ENCODE results near the gene LAMB4.

LAMB4 gene

GRCh38 chr7:108083980-108084379, 46.2 kb downstream of the LAMB4 start:
- no peak for DNase-seq (ENCODE audit: low read depth in 2 of 3, low spot score in 1 of 3)

DNA sequence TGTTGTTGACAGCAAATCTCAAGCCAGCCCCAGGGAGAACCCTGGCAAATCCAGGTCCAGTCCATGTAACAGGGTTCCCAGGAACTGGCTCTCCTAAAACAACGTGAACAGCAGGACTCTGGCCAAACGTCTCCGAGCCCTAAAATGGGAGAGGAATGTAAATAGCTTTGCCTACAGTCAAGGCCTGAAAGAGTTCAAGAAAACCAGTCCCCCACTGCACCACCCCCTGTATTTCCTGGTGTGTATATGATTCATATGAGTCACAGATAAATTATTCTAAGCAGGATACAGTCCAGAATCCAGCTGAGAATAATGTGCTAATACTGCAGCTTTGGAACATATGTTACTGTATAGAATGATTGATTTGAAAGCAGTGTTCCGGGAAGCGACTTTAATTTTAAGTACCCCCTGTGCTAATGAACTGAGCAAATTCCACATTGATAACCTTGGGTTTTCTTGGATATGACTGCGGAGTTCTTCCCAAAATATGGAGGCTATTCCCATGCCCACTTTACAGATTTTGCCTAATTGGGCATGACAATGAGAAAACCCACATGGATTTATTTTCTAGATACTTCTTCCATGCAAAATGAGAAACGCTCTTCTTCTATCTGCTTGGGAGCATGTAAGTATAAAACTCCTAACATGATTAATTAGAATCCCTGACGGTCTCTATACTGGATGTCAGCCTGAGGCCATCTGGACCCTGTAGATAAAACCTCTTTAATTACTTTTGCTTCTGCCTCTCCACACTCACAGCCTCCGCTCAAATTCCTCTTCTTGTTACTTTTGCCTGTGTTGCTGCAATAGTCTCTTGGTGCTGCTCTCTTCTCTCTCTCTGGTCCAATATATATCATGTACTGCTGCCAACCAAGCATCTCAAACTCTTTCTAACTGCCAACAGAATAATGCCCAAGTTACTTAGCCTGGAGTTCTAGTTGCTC, 50.2 kb downstream of the LAMB4 start:
- no peak for DNase-seq (ENCODE audit: low read depth in 2 of 3, low spot score in 1 of 3)

- DNase-seq (ENCODE audit: low read depth in 2 of 3, low spot score in 1 of 3), result no peak
These were observed 50.9 kb downstream of the LAMB4 start for GRCh38 chr7:108079276-108079647.

DNA sequence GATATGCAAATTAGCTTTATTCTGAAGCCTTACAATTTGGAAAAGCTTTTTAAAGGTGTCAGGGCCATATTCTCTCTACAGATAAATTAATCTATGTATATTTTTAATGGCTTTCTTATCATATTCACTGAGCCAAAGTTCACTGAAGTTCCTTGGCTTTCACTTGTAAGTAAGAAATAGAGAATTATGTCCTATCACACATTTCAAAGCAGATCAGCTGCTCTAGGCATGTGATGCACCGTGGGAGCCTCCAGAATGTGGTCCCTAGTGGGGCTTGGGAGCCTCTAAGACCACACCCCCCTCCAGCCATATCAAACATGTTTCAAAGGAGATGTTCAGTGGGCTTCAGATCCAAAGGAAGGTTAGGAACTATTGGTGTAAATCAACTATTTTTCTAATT, 51.5 kb downstream of the LAMB4 start:
- no peak for DNase-seq (ENCODE audit: low read depth in 2 of 3, low spot score in 1 of 3)

DNA sequence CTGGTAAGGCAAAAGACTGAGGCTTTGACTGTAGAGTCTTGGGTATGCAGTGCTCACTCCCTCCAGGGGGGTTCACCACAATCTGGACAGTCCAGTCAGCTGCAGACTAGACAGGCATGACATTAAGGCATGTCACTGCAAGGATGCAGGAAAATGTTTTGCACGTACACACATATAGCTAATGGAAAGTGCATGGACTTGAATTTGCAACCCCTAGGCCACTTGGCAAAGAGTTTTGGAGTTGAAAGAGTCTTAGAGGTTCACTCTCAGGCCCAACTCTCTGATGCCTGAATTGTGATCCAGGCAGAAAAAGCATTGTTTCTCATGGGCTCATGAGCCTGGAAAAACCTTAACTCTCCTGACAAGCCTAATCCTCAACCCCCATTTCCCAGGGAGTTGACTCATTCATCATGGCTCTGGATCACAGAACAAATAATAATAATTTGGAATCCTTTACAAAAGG, 51.9 kb downstream of the LAMB4 start:
- DNase-seq (ENCODE audit: low read depth in 2 of 3, low spot score in 1 of 3), result no peak

- DNase-seq (ENCODE audit: low read depth in 2 of 3, low spot score in 1 of 3), result no peak
These were observed 52.5 kb downstream of the LAMB4 start for GRCh38 chr7:108077709-108078108.

DNA sequence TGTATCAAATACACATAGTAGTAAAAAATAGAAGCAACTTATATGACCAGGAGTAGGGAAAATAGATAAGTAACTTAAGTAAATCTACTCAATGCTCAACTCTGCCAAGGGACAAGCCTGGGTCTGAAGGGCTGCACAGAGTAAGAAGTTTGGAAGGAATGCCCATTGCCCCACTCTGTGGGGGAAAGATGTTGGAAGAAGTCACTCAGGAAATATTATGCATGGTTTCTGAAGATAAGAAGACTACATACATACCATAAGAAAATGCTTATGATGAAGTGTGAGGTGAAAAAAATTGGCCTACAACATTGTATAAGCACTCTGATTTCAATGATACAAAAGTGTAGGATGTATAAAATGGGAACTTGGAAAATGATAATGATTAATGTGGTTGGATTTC, 54.0 kb downstream of the LAMB4 start:
- DNase-seq (ENCODE audit: low read depth in 2 of 3, low spot score in 1 of 3), result no peak

DNA sequence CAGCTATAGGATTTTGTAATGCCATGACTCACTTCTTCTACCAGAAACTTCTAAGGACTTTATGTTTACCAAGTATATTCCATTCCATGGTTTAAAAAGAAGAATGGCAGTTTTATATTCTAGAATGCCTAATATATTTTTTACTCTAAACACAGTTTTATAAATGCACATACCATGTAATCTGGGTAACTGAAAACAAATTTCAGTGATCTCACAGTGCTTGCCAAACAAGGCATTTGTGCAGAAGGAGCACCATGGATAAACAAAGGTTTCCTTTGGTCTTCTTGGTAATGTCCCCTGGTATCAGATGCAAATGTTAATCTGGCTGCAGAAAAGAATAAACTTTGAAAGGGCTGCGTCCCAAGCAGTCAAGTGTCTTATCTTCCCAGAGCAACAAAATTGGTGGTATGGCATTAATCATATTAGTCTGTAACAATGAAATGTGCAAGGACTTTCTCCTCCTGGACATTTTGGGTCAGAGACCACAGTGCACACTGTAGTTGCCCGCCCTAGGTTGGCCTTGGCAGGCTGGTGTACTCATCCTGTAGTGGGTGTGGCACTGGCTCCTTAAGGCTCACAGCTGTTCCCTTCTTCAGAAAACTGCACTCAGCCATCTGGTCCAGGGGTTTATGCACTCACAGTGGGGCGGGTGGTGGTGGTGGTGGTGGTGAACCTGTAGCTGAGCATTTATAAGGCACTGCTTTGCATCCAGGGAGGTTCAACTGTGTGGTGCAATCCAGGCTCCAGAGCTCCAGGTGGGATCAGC, 56.7 kb downstream of the LAMB4 start:
- DNase-seq (ENCODE audit: low read depth in 2 of 3, low spot score in 1 of 3), result no peak

DNA sequence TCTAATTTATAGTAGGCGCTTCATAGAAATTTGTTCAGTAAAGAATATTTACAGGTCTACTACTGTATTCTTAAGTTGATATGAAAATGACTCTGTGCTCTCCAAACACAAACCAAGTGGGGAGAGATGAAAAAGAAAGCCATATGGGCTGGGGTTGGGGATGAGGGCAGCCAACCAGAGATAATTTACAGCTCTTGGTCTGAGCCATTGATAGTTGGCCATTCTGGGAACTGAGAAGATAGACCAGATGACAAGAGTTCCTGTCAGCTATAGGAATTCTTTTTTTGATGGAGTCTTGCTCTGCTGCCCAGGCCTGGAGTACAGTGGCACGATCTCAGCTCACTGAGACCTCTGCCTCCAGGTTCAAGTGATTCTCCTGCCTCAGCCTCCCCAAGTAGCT, 57.4 kb downstream of the LAMB4 start:
- DNase-seq (ENCODE audit: low read depth in 2 of 3, low spot score in 1 of 3), result no peak

DNA sequence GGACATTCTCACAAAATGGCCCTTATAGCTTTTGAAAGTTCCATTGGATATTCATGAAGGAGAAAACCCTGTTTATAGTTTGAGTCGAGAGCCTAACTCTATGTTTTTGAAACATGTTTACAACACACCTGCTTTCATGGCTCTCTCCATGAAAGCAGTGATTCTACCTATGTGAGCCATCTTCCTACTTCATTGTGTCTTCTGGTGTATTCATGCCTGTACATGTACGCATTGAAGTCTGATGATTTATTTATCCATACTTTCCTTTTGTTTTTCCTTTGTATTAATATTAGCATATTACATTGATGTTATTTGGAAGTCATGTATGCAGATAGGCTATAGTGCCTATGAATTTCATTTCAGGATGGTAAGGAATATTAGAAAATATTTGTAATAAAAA, 58.0 kb downstream of the LAMB4 start:
- no peak for DNase-seq (ENCODE audit: low read depth in 2 of 3, low spot score in 1 of 3)

GRCh38 chr7:108071551-108071950, 58.6 kb downstream of the LAMB4 start:
- DNase-seq (ENCODE audit: low read depth in 2 of 3, low spot score in 1 of 3), result no peak

DNA sequence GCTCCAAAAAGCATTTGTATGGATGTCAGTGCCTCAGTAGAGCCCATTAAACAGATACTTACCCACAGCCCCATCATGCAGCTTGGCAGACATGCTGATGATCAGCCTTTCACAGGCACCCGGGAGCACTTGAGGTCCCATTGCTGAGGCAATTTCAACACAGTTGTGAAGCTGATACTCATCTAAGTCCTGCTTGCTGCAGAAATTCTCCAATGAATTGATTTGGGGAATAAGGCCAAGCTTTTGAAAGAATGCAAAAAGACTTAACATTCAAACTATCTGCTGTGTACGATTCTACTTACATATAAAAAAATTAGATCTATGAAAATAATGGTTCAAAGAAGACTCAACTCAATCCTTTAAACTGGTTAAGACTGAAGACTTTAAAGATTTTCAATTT, 60.5 kb downstream of the LAMB4 start:
- no peak for DNase-seq (ENCODE audit: low read depth in 2 of 3, low spot score in 1 of 3)

DNA sequence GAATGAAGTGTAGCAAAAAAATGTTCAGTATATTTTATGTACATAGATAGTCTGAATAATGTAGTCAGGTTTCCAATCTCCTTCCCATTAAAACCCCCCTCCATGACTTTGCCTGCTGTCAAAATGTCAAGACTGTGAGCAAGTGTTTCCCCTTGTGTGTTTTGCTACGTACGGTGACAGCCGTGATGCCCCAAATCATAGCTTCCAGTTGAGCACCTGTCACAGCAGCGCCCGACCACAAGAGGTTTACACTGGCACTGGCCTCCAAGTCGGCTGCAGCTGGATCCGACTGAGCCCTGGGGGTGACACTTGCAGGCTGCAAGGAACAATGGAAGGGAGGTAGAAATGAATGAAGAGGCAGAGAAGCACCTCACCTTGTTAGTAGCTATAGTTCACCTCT, 62.3 kb downstream of the LAMB4 start:
- DNase-seq (ENCODE audit: low read depth in 2 of 3, low spot score in 1 of 3), result no peak

GRCh38 chr7:108066486-108066885, 63.7 kb downstream of the LAMB4 start:
- no peak for DNase-seq (ENCODE audit: low read depth in 2 of 3, low spot score in 1 of 3)

DNA sequence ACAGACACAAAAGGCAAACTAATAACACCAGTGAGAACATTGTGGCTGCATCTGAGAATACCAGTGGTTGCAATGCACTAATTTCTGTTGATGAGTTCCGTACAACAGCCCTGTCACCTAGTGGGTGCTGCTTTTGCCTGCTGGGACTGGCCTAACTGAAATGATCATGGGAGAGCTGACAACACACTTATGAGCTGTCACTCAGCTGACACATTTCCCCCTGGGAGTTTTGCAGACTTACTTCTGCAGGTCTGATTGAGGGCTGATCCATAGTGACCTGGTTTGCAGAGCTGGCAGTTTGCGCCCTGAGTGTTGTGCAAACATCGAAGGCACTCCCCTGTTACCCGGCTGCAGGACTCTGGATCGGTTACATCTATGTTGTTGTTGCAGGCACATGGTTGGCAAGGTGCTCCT, 66.6 kb downstream of the LAMB4 start:
- no peak for DNase-seq (ENCODE audit: low read depth in 2 of 3, low spot score in 1 of 3)

- DNase-seq (ENCODE audit: low read depth in 2 of 3, low spot score in 1 of 3), result no peak
These were observed 67.7 kb downstream of the LAMB4 start for GRCh38 chr7:108062250-108063014.

DNA sequence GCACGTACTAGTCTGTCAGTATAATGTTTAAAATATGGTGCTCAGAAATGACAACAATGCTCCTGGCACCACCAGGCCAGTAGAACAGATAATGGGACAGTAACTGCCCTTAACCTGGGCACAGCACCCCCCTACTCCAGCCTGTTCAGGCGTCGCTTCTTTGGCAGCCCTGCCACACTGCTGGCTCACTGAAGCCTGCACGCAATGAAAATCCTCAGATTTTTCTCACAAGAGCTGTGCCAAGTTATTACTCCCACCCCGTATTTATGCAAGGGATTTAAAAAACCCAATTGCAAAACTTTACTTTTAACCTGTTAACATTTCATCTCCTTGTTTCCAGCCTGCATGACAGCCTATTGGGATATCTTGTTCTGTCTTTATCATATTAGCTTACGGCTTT, 70.6 kb downstream of the LAMB4 start:
- no peak for DNase-seq (ENCODE audit: low read depth in 2 of 3, low spot score in 1 of 3)

GRCh38 chr7:108057951-108058481, 72.1 kb downstream of the LAMB4 start:
- DNase-seq (ENCODE audit: low read depth in 2 of 3, low spot score in 1 of 3), result no peak

DNA sequence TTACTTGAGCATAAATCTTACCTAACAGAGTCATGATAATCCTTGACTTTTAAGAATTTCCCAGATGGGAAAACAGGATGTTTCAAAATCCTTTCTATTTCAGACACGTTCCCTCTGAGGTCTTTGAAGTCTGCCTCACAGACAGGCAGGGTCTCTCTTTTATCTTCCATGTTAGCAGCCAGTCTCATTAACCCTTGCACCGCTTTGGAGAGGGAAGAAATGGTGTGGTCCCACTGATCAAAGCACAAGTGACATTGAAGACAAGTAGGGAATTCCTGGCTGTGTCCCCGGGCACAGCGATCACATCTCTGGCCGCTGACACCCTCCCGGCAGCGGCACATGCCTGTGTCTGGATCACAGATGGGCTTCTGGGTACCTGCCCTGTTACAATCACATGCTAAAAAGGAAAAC, 74.5 kb downstream of the LAMB4 start:
- no peak for DNase-seq (ENCODE audit: low read depth in 2 of 3, low spot score in 1 of 3)

GRCh38 chr7:108054537-108054936, 75.6 kb downstream of the LAMB4 start:
- DNase-seq (ENCODE audit: low read depth in 2 of 3, low spot score in 1 of 3), result no peak

DNA sequence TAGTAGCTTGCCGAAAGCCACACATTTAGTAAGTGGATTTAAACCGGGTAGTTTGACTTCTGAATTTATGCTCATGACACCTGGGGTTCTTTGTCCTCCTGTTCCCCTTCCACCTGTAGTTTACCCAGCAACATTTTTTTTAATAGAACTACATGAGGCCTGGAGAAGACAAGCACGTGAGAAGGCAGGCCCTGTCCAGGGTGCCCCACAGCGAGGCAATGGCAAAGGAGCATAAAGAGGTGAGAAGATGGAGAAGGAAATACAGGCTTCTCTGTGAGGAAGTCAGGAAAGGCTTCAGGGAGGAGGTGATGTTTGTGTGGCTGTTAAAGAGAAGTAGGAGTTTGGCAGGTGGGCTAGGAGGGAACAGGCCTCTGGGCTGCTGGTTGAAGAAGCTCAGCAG, 76.9 kb downstream of the LAMB4 start:
- DNase-seq (ENCODE audit: low read depth in 2 of 3, low spot score in 1 of 3), result no peak
